ENCODE measurements around the gene ATP6V0D1.

ATP6V0D1 gene

GRCh38 chr16:67462279-67462655 lies 18.7 kb downstream of the ATP6V0D1 start:
- no peak for DNase-seq (ENCODE audit: low read depth)

- DNase-seq (ENCODE audit: low read depth), result no peak
These were observed 19.2 kb downstream of the ATP6V0D1 start for GRCh38 chr16:67461600-67462278.

GRCh38 chr16:67460961-67461360 lies 20.0 kb downstream of the ATP6V0D1 start:
- no peak for DNase-seq (ENCODE audit: low read depth)

GRCh38 chr16:67460168-67460567 lies 20.8 kb downstream of the ATP6V0D1 start:
- no peak for DNase-seq (ENCODE audit: low read depth)

- no peak for DNase-seq (ENCODE audit: low read depth)
These were observed 21.2 kb downstream of the ATP6V0D1 start for GRCh38 chr16:67459861-67460150.

- DNase-seq (ENCODE audit: low read depth), result no peak
These were observed 21.7 kb downstream of the ATP6V0D1 start for GRCh38 chr16:67459066-67459860.

GRCh38 chr16:67458121-67458641 lies 22.8 kb downstream of the ATP6V0D1 start:
- DNase-seq (ENCODE audit: low read depth), result no peak

- DNase-seq (ENCODE audit: low read depth), result no peak
These were observed 23.3 kb downstream of the ATP6V0D1 start for GRCh38 chr16:67457611-67458010.

- no peak for DNase-seq (ENCODE audit: low read depth)
These were observed 24.4 kb downstream of the ATP6V0D1 start for GRCh38 chr16:67456391-67457081.

GRCh38 chr16:67454852-67455251 lies 26.1 kb downstream of the ATP6V0D1 start:
- no peak for DNase-seq (ENCODE audit: low read depth)

GRCh38 chr16:67454104-67454503 lies 26.9 kb downstream of the ATP6V0D1 start:
- DNase-seq (ENCODE audit: low read depth), result no peak

GRCh38 chr16:67451704-67452435 lies 29.1 kb downstream of the ATP6V0D1 start:
- no peak for DNase-seq (ENCODE audit: low read depth)

- DNase-seq (ENCODE audit: low read depth), result no peak
These were observed 29.8 kb downstream of the ATP6V0D1 start for GRCh38 chr16:67451061-67451703.

- no peak for DNase-seq (ENCODE audit: low read depth)
These were observed 31.2 kb downstream of the ATP6V0D1 start for GRCh38 chr16:67449739-67450138.

GRCh38 chr16:67449336-67449735 lies 31.6 kb downstream of the ATP6V0D1 start:
- no peak for DNase-seq (ENCODE audit: low read depth)

GRCh38 chr16:67448580-67448979 lies 32.4 kb downstream of the ATP6V0D1 start:
- DNase-seq (ENCODE audit: low read depth), result no peak

GRCh38 chr16:67447508-67448076 lies 33.4 kb downstream of the ATP6V0D1 start:
- DNase-seq (ENCODE audit: low read depth), result peak; percentile 6

GRCh38 chr16:67446968-67447507 lies 33.9 kb downstream of the ATP6V0D1 start:
- DNase-seq (ENCODE audit: low read depth), result no peak

GRCh38 chr16:67445913-67446907 lies 34.7 kb downstream of the ATP6V0D1 start:
- DNase-seq (ENCODE audit: low read depth), result no peak

- DNase-seq (ENCODE audit: low read depth), result no peak
These were observed 35.5 kb downstream of the ATP6V0D1 start for GRCh38 chr16:67445441-67445912.
